Measurements from ENCODE around the gene RGS3. TPM values are rescaled to one million over a fixed set of nuclear protein-coding genes. Genes with fewer than 3 reads are reported as not detected.

The RGS3 gene
- total RNA-seq, 4 donors from 2014 or later: 10.5 to 18.2 (median 12.8) TPM

DNA sequence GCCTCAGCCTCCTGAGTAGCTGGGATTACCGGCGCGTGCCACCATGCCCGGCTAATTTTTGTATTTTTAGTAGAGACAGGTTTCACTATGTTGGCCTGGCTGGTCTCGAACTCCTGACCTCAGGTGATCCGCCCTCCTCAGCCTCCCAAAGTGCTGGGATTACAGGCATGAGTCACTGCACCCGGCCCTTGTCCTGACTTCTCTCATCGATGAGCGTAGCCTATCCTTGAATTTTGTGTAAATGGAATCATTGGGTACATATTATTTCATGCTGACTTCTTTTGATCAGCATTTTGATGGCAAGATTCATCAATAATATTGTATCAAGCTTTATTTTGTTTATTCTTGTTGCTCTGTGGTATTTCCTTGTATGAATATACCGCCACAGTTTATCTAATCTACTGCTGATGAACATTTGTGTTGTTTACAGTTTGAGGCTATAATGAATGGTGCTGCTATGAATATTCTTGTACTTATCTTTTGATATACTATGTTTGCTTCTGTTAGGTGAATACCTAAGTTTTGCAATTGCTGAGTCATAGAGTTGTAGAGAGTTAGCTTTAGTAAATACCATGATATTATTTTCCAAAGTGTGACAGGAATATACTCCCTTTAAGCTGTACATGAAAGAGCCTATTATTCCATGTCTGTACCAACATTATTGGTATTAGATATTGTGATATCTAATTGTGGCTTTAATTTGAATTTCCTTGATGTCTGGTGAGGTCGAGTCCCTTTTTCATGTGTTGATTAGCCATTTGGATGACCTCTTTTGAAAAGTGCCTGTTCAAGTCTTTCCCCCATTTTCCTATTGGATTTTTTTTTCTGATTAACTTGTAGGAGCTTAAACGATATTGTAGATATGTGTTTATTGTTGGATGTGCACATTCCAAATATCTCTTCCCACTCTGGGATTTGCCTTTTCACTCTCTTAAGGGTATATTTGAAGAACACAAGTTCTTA is 107.5 kb downstream of the RGS3 start:
- DNase-seq (ENCODE audit: low spot score in 2 of 2): peak in 1 of 2 donors; percentile 50
- no peak overlapping the region for H3K4me3 ChIP-seq (ENCODE audit: low read depth, poor library complexity, severe bottlenecking)
- intact Hi-C loops (cut with DNase I; ENCODE audit: low total_unique reads): no loop called here
- 87 to 88% methylated on average over 12 of the region's 12 CpGs for WGBS, 2 donors
- TF ChIP-seq CTCF (IDR thresholded peaks at IDR 0.05): no peak
- no peak for TF ChIP-seq POLR2A (IDR thresholded peaks at IDR 0.05)

GRCh38 chr9:113572076-113572861 is 108.7 kb downstream of the RGS3 start:
- H3K4me3 ChIP-seq (ENCODE audit: low read depth, poor library complexity, severe bottlenecking): no peak overlapping the region
- intact Hi-C loops (cut with DNase I; ENCODE audit: low total_unique reads): no loop called here
- TF ChIP-seq CTCF (IDR thresholded peaks at IDR 0.05): no peak
- no peak for TF ChIP-seq POLR2A (IDR thresholded peaks at IDR 0.05)
- peak in 1 of 2 donors; percentile 72 for DNase-seq (ENCODE audit: low spot score in 2 of 2)
- 76 to 81% methylated on average over 8 of the region's 8 CpGs for WGBS, 2 donors

- TF ChIP-seq POLR2A (IDR thresholded peaks at IDR 0.05) (no peak), CTCF (IDR thresholded peaks at IDR 0.05) (no peak)
- no peak overlapping the region for H3K4me3 ChIP-seq (ENCODE audit: low read depth, poor library complexity, severe bottlenecking)
- intact Hi-C loops (cut with DNase I; ENCODE audit: low total_unique reads): no loop called here
- DNase-seq (ENCODE audit: low spot score in 2 of 2): peak in 1 of 2 donors; percentile 78
- 71 to 78% methylated on average over 11 of the region's 11 CpGs for WGBS, 2 donors
These were observed 109.8 kb downstream of the RGS3 start for GRCh38 chr9:113573046-113573958.

DNA sequence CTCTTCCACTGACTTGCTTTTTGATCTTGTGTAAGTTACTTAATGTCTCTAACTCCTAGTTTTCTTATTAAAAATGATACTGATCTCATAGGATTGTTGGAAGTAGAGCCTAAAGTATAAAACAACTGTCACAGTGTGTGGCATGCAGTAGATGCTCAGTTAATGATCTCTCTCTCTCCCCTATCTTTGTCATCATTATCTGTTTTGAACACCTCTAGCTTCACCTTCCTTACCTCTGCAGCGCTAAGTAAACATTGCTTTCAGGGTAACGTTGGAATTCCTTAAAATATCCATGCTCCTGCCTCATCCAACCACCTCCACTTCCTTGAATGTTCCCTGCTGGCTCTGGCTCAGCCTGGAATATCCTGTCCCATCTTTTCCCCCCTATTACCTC is 110.4 kb downstream of the RGS3 start:
- no peak for DNase-seq (ENCODE audit: low spot score in 2 of 2)
- TF ChIP-seq POLR2A (IDR thresholded peaks at IDR 0.05): no peak
- TF ChIP-seq CTCF (IDR thresholded peaks at IDR 0.05): no peak
- no peak overlapping the region for H3K4me3 ChIP-seq (ENCODE audit: low read depth, poor library complexity, severe bottlenecking)
- intact Hi-C loops (cut with DNase I; ENCODE audit: low total_unique reads): no loop called here
- 53 to 76% methylated on average over 2 of the region's 2 CpGs for WGBS, 2 donors
